ENCODE measurements around the gene SLC39A5. TPM values are rescaled to one million over a fixed set of nuclear protein-coding genes. Genes with fewer than 3 reads are reported as not detected.

Gene SLC39A5
- total RNA-seq, 2 experiments from 2014 or later, result 0.76 to 1.2 TPM

DNA sequence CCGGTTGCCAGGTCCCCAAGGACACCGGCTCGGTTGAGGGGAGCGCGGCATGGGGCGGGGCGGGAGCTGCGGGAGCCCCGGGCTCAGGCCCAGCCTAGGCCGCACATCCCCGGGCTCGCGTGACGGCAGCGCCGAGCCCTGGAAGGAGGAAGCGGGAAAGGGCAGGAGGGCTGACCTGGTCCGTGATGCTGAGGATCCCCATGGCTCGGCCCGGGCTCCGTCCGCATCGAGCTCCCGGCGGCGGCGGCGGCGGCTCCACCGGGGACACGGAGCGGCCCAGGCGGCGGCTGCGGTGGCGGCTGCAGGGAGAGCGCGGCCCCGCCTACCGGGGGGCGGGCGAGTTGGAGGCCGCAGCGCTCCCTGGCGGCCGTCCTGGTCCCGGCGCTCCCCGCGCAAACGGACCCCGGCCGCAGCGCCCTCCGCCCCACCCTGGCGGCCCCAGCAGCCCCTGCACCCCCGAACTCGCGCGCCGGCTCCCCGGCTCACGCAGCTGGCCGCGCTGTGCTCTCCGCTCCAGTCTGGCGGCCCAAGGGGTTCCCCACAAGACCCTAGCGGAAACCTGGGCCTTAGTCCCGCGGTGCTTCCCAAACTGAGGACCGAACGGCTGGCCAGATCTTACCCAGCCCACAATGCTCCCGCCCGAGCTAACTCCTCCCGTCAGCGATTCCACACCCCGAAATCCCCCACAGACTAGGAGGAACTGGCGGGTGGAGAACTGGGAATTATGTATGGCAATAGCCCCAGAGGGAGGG lies 28.4 kb downstream of the SLC39A5 start, which contains the start of gene ANKRD52:
ANKRD52 (minus strand) TSS at position 317 of the 752 bp plus-strand sequence; CDS start at position 202, 115 bp downstream.
- BruUV-seq (replicated peaks), result no TSS peak

DNA sequence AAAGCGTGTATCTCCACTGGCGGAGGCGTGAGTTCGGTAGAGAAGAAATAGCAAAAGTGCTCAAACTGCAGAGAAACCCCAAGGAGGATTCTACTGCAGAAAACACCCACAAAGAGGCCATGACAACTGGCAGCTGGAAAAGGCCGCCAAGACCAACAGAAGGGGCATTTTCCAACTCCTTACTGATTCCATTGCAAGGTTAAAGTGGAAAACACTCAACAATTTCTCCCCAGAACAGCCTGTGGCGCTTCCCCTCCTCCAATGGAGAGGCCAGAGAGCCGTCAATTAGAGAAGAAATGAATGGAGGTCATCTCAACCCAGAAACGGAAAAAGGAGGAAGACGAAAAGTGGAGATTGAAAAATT lies 29.0 kb downstream of the SLC39A5 start:
- H3K4me1 ChIP-seq (ENCODE audit: insufficient read depth, low read length, poor library complexity, severe bottlenecking), result peaks cover 17% of the 10 kb centered on the region
- POLR2A ChIA-PET, result no interaction called here
- no TSS peak for BruUV-seq (replicated peaks)

More for the DNA sequence above, 28.4 kb downstream of the SLC39A5 start, which contains the start of gene ANKRD52:
- intact Hi-C loops (cut with micrococcal nuclease; ENCODE audit: unreplicated experiment), result loop anchor here (1.0 kb wide), 2 partner anchors 65 to 139 kb away; no protein-coding TSS in a partner anchor
- peaks cover 17% of the 10 kb centered on the region for H3K4me1 ChIP-seq (ENCODE audit: insufficient read depth, low read length, poor library complexity, severe bottlenecking)
- H4K20me1 ChIP-seq (ENCODE audit: insufficient read depth, low read length), result 0 out of 2 replicates have a peak, but pooled peaks cover 5% of the 10 kb centered on the region
- H3K9me2 ChIP-seq (ENCODE audit: insufficient read depth, low read length), result no peaks in the 10 kb centered on the region
- peak within 1 kb of the TSS; percentile 90 for H2AFZ ChIP-seq (ENCODE audit: low read length)
- H3K27ac ChIP-seq (ENCODE audit: low read depth, low read length, poor library complexity, severe bottlenecking), result peak within 1 kb of the TSS; percentile 34
- H3K9me3 ChIP-seq (ENCODE audit: low read length), result no peaks in the 10 kb centered on the region
- CTCF ChIA-PET (ENCODE audit: unreplicated experiment), result interaction anchor here (0.8 kb wide), 1 partner anchor 59 kb away, joined by 4 read pairs; no protein-coding TSS in a partner anchor
- POLR2A ChIA-PET, result interaction anchor here (1.0 kb wide), 1 partner anchor 37 kb away, joined by 5 read pairs; no protein-coding TSS in a partner anchor
- TF ChIP-seq EZH2phosphoT487 (IDR thresholded peaks at IDR 0.05; ENCODE audit: borderline replicate concordance, low read depth, low read length), result no peak
- TF ChIP-seq, protein P1, sequence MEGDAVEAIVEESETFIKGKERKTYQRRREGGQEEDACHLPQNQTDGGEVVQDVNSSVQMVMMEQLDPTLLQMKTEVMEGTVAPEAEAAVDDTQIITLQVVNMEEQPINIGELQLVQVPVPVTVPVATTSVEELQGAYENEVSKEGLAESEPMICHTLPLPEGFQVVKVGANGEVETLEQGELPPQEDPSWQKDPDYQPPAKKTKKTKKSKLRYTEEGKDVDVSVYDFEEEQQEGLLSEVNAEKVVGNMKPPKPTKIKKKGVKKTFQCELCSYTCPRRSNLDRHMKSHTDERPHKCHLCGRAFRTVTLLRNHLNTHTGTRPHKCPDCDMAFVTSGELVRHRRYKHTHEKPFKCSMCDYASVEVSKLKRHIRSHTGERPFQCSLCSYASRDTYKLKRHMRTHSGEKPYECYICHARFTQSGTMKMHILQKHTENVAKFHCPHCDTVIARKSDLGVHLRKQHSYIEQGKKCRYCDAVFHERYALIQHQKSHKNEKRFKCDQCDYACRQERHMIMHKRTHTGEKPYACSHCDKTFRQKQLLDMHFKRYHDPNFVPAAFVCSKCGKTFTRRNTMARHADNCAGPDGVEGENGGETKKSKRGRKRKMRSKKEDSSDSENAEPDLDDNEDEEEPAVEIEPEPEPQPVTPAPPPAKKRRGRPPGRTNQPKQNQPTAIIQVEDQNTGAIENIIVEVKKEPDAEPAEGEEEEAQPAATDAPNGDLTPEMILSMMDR (conservative IDR thresholded peaks at IDR 0.05; ENCODE audit: low read length), result peak; percentile 73
- H3K4me3 ChIP-seq (ENCODE audit: low read depth, low read length, poor library complexity, severe bottlenecking), result peak within 1 kb of the TSS; percentile 93
- H3K36me3 ChIP-seq (ENCODE audit: insufficient read depth, low read length), result peaks cover 38% of the 10 kb centered on the region
- H3K79me2 ChIP-seq (ENCODE audit: insufficient read depth, low read depth, low read length), result peaks cover 17% of the 10 kb centered on the region; the same call in 1 of the 2 replicates
- H3K4me2 ChIP-seq (ENCODE audit: low read length), result peak within 1 kb of the TSS; percentile 94
- peak; percentile 87 for DNase-seq (ENCODE audit: low spot score)

More for the DNA sequence above, 29.0 kb downstream of the SLC39A5 start:
- no peaks in the 10 kb centered on the region for H3K9me2 ChIP-seq (ENCODE audit: insufficient read depth, low read length)
- H3K36me3 ChIP-seq (ENCODE audit: insufficient read depth, low read length), result peaks cover 32% of the 10 kb centered on the region
- TF ChIP-seq, protein P1 (conservative IDR thresholded peaks at IDR 0.05; ENCODE audit: low read length), result no peak
- no peak for TF ChIP-seq EZH2phosphoT487 (IDR thresholded peaks at IDR 0.05; ENCODE audit: borderline replicate concordance, low read depth, low read length)
- 0 out of 2 replicates have a peak, but pooled peaks cover 5% of the 10 kb centered on the region for H4K20me1 ChIP-seq (ENCODE audit: insufficient read depth, low read length)
- H3K4me3 ChIP-seq (ENCODE audit: low read depth, low read length, poor library complexity, severe bottlenecking), result peak overlapping the region; percentile 93
- CTCF ChIA-PET (ENCODE audit: unreplicated experiment), result interaction anchor here (0.8 kb wide), 1 partner anchor 58 kb away, joined by 4 read pairs; no protein-coding TSS in a partner anchor
- H3K9me3 ChIP-seq (ENCODE audit: low read length), result no peaks in the 10 kb centered on the region
- no peak overlapping the region for H3K27ac ChIP-seq (ENCODE audit: low read depth, low read length, poor library complexity, severe bottlenecking)
- no peak for DNase-seq (ENCODE audit: low spot score)
- peak overlapping the region; percentile 90 for H2AFZ ChIP-seq (ENCODE audit: low read length)
- intact Hi-C loops (cut with micrococcal nuclease; ENCODE audit: unreplicated experiment), result loop anchor here (1.0 kb wide), 2 partner anchors 66 to 140 kb away; no protein-coding TSS in a partner anchor
- H3K79me2 ChIP-seq (ENCODE audit: insufficient read depth, low read depth, low read length), result peaks cover 17% of the 10 kb centered on the region; the same call in 1 of the 2 replicates
- peak overlapping the region; percentile 74 for H3K4me2 ChIP-seq (ENCODE audit: low read length)
